Vagina (tissue), 2 donors: ENCODE results near the gene ATP1A4.

Source experiments
- POLR2A ChIP-seq, 2 donors: fragments of 450-650 bp; IDR thresholded peaks; one replicate each; pipeline ENCODE4 v1.6.1; 2017; ENCODE audit warnings: antibody characterized with exemption in 2 of 2, mild to moderate bottlenecking in 2 of 2, moderate library complexity in 2 of 2
- POLR2AphosphoS5 ChIP-seq, 2 donors: sonication (generic); formaldehyde crosslinking; IDR thresholded peaks; one replicate each; pipeline ENCODE4 v1.9.0; 2017; ENCODE audit warnings: antibody characterized with exemption in 2 of 2, mild to moderate bottlenecking in 2 of 2, low read depth in 1 of 2; ENCODE audit not compliant: insufficient read depth in 1 of 2
- TF ChIP-seq, protein P1 (sequence below), 3 experiments: fragments of 450-650 bp in 2 of 3; fragments of 200-600 bp in 1 of 3; sonication (generic) in 1 of 3; IDR thresholded peaks; one replicate each; pipeline ENCODE4 v1.5.1; 2017 to 2019; ENCODE audit warnings: antibody characterized with exemption in 3 of 3, mild to moderate bottlenecking in 2 of 3, moderate library complexity in 2 of 3

- no peak for TF ChIP-seq POLR2A (IDR thresholded peaks at IDR 0.05)
- TF ChIP-seq, protein P1, sequence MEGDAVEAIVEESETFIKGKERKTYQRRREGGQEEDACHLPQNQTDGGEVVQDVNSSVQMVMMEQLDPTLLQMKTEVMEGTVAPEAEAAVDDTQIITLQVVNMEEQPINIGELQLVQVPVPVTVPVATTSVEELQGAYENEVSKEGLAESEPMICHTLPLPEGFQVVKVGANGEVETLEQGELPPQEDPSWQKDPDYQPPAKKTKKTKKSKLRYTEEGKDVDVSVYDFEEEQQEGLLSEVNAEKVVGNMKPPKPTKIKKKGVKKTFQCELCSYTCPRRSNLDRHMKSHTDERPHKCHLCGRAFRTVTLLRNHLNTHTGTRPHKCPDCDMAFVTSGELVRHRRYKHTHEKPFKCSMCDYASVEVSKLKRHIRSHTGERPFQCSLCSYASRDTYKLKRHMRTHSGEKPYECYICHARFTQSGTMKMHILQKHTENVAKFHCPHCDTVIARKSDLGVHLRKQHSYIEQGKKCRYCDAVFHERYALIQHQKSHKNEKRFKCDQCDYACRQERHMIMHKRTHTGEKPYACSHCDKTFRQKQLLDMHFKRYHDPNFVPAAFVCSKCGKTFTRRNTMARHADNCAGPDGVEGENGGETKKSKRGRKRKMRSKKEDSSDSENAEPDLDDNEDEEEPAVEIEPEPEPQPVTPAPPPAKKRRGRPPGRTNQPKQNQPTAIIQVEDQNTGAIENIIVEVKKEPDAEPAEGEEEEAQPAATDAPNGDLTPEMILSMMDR (IDR thresholded peaks at IDR 0.05), result no peak
- no peak for TF ChIP-seq POLR2AphosphoS5 (IDR thresholded peaks at IDR 0.05; ENCODE audit: insufficient read depth in 1 of 2, low read depth in 1 of 2)
These were observed 27.9 kb downstream of the ATP1A4 start for GRCh38 chr1:160179336-160179735.
